Muscle layer of colon (tissue), 2 donors: Measurements from ENCODE around the gene NTPCR.

Source experiments
- H3K27ac ChIP-seq: one replicate; pipeline ENCODE4 v1.7.0; 2013; ENCODE audit warnings: low read depth, mild to moderate bottlenecking, low read length, moderate library complexity
- H3K27me3 ChIP-seq, 2 donors: one replicate each; pipeline ENCODE4 v1.7.0; 2013; ENCODE audit warnings: low read length in 2 of 2, mild to moderate bottlenecking in 2 of 2; ENCODE audit not compliant: insufficient read depth in 2 of 2, control insufficient read depth in 1 of 2
- H3K36me3 ChIP-seq: one replicate; pipeline ENCODE4 v1.7.0; 2013; ENCODE audit warnings: mild to moderate bottlenecking, low read length; ENCODE audit not compliant: insufficient read depth
- H3K4me1 ChIP-seq: one replicate; pipeline ENCODE4 v1.7.0; 2013; ENCODE audit warnings: mild to moderate bottlenecking, low read length; ENCODE audit not compliant: insufficient read depth
- H3K4me3 ChIP-seq, 2 donors: one replicate each; pipeline ENCODE4 v1.7.0; 2013; ENCODE audit warnings: low read length in 2 of 2, low read depth in 1 of 2, mild to moderate bottlenecking in 1 of 2, moderate library complexity in 1 of 2
- H3K9ac ChIP-seq: one replicate; pipeline ENCODE4 v1.7.0; 2013; ENCODE audit warnings: low read length
- H3K9me3 ChIP-seq: one replicate; pipeline ENCODE4 v1.7.0; 2013; ENCODE audit warnings: mild to moderate bottlenecking, low read length
- donor health status: abdominal sarcoma.
- donor health status: Adenocarcinoma of cecum.

NTPCR gene

GRCh38 chr1:232950197-232951176 is at the start of gene NTPCR:
TSS of gene NTPCR (plus strand) at chr1:232950611. CDS start at chr1:232950711, 100 bp downstream.
- H3K4me1 ChIP-seq: peaks cover 15% of the 10 kb centered on the region
- no peaks in the 10 kb centered on the region for H3K27me3 ChIP-seq
- peak within 1 kb of the TSS; percentile 89 for H3K27ac ChIP-seq
- H3K36me3 ChIP-seq: no peaks in the 10 kb centered on the region
- H3K9me3 ChIP-seq: no peaks in the 10 kb centered on the region
- peak within 1 kb of the TSS; percentile 94 for H3K4me3 ChIP-seq
- peak within 1 kb of the TSS; percentile 45 for H3K9ac ChIP-seq

GRCh38 chr1:232900818-232901217 is 49.6 kb upstream of the NTPCR start:
- H3K27ac ChIP-seq: no peak overlapping the region
- H3K9ac ChIP-seq: no peak overlapping the region
- H3K4me1 ChIP-seq: no peaks in the 10 kb centered on the region

GRCh38 chr1:232901255-232901654 is 49.2 kb upstream of the NTPCR start:
- Histone ChIP-seq H3K4me3 (no peak overlapping the region), H3K9me3 (no peaks in the 10 kb centered on the region), H3K36me3 (no peaks in the 10 kb centered on the region), H3K27ac (no peak overlapping the region), H3K4me1 (no peaks in the 10 kb centered on the region), H3K9ac (no peak overlapping the region), H3K27me3 (no peaks in the 10 kb centered on the region)

More at GRCh38 chr1:232900818-232901217, 49.6 kb upstream of the NTPCR start:
- no peaks in the 10 kb centered on the region for H3K9me3 ChIP-seq
- H3K36me3 ChIP-seq: no peaks in the 10 kb centered on the region
- no peaks in the 10 kb centered on the region for H3K27me3 ChIP-seq
- H3K4me3 ChIP-seq: no peak overlapping the region

GRCh38 chr1:232902774-232903350 is 47.5 kb upstream of the NTPCR start:
- Histone ChIP-seq H3K9ac (no peak overlapping the region), H3K27me3 (no peaks in the 10 kb centered on the region), H3K27ac (no peak overlapping the region), H3K4me3 (no peak overlapping the region), H3K4me1 (no peaks in the 10 kb centered on the region), H3K9me3 (no peaks in the 10 kb centered on the region), H3K36me3 (no peaks in the 10 kb centered on the region)

GRCh38 chr1:232904131-232904530 is 46.3 kb upstream of the NTPCR start:
- H3K4me1 ChIP-seq: no peaks in the 10 kb centered on the region
- H3K27me3 ChIP-seq: no peaks in the 10 kb centered on the region
- no peaks in the 10 kb centered on the region for H3K36me3 ChIP-seq
- no peak overlapping the region for H3K4me3 ChIP-seq
- no peaks in the 10 kb centered on the region for H3K9me3 ChIP-seq
- no peak overlapping the region for H3K27ac ChIP-seq
- H3K9ac ChIP-seq: no peak overlapping the region

GRCh38 chr1:232904566-232904965 is 45.8 kb upstream of the NTPCR start:
- no peaks in the 10 kb centered on the region for H3K4me1 ChIP-seq
- H3K9ac ChIP-seq: no peak overlapping the region
- no peaks in the 10 kb centered on the region for H3K27me3 ChIP-seq
- no peak overlapping the region for H3K27ac ChIP-seq
- H3K4me3 ChIP-seq: no peak overlapping the region
- H3K9me3 ChIP-seq: no peaks in the 10 kb centered on the region
- H3K36me3 ChIP-seq: no peaks in the 10 kb centered on the region

GRCh38 chr1:232905331-232906034 is 44.9 kb upstream of the NTPCR start:
- Histone ChIP-seq H3K27ac (no peak overlapping the region), H3K27me3 (no peaks in the 10 kb centered on the region), H3K9me3 (no peaks in the 10 kb centered on the region), H3K9ac (no peak overlapping the region), H3K4me1 (no peaks in the 10 kb centered on the region), H3K4me3 (no peak overlapping the region), H3K36me3 (no peaks in the 10 kb centered on the region)

GRCh38 chr1:232906441-232906840 is 44.0 kb upstream of the NTPCR start:
- Histone ChIP-seq H3K4me1 (no peaks in the 10 kb centered on the region), H3K9ac (no peak overlapping the region), H3K9me3 (no peaks in the 10 kb centered on the region), H3K27me3 (no peaks in the 10 kb centered on the region), H3K36me3 (no peaks in the 10 kb centered on the region), H3K4me3 (no peak overlapping the region), H3K27ac (no peak overlapping the region)

- no peak overlapping the region for H3K27ac ChIP-seq
Observed at GRCh38 chr1:232908831-232909230, 41.6 kb upstream of the NTPCR start.

GRCh38 chr1:232909752-232910151 is 40.7 kb upstream of the NTPCR start:
- H3K36me3 ChIP-seq: no peaks in the 10 kb centered on the region
- H3K4me3 ChIP-seq: no peak overlapping the region
- no peaks in the 10 kb centered on the region for H3K27me3 ChIP-seq
- H3K4me1 ChIP-seq: no peaks in the 10 kb centered on the region
- no peak overlapping the region for H3K9ac ChIP-seq
- H3K27ac ChIP-seq: no peak overlapping the region
- no peaks in the 10 kb centered on the region for H3K9me3 ChIP-seq

More at GRCh38 chr1:232908831-232909230, 41.6 kb upstream of the NTPCR start:
- no peak overlapping the region for H3K9ac ChIP-seq
- no peaks in the 10 kb centered on the region for H3K9me3 ChIP-seq
- H3K36me3 ChIP-seq: no peaks in the 10 kb centered on the region
- H3K4me1 ChIP-seq: no peaks in the 10 kb centered on the region
- H3K27me3 ChIP-seq: no peaks in the 10 kb centered on the region
- no peak overlapping the region for H3K4me3 ChIP-seq

- H3K4me3 ChIP-seq: no peak overlapping the region
- no peak overlapping the region for H3K9ac ChIP-seq
- no peaks in the 10 kb centered on the region for H3K9me3 ChIP-seq
- H3K36me3 ChIP-seq: no peaks in the 10 kb centered on the region
- no peak overlapping the region for H3K27ac ChIP-seq
- H3K27me3 ChIP-seq: no peaks in the 10 kb centered on the region
- no peaks in the 10 kb centered on the region for H3K4me1 ChIP-seq
Observed at GRCh38 chr1:232911027-232911599, 39.3 kb upstream of the NTPCR start.
